Esophagus squamous epithelium (tissue), 5 donors: ENCODE data around the gene MAPK8IP3. TPM values are rescaled to one million over a fixed set of nuclear protein-coding genes. Genes with fewer than 3 reads are reported as not detected.
"Not testable (repeated sequence)": the region's sequence is repeated elsewhere in the genome, so short reads cannot be mapped to it uniquely, and the experiment has no call there.

Experiments used
- DNase-seq: peaks from one replicate; lab custom pipeline; 2025; lab: John Stamatoyannopoulos, UW
- H3K27ac ChIP-seq, 4 donors: fragments of 200-600 bp; sonication (generic); one replicate each; pipeline ENCODE4 v1.5.1; 2016 to 2019; ENCODE audit warnings: mild to moderate bottlenecking in 1 of 4
- H3K27me3 ChIP-seq, 4 donors: fragments of 200-600 bp; sonication (generic); 1 replicate in 3 of 4; 2 replicates in 1 of 4; pipeline versions ENCODE4 v1.5.1 to v1.6.0; 2017 to 2021; ENCODE audit warnings: antibody characterized with exemption in 1 of 4
- H3K36me3 ChIP-seq, 3 donors: fragments of 200-600 bp; sonication (generic); one replicate each; pipeline ENCODE4 v1.5.1; 2016 to 2019
- H3K4me1 ChIP-seq, 3 donors: fragments of 200-600 bp; sonication (generic); one replicate each; pipeline ENCODE4 v1.5.1; 2017 to 2019
- H3K4me3 ChIP-seq, 4 donors: fragments of 200-600 bp; sonication (generic); 1 replicate in 3 of 4; 2 replicates in 1 of 4; pipeline ENCODE4 v1.5.1; 2016 to 2019; ENCODE audit warnings: mild to moderate bottlenecking in 2 of 4, moderate library complexity in 1 of 4
- H3K9me3 ChIP-seq, 3 donors: fragments of 200-600 bp; sonication (generic); one replicate each; pipeline ENCODE4 v1.5.1; 2016 to 2019
- CTCF ChIP-seq, 6 experiments: fragments of 450-650 bp in 4 of 6; fragments of 200-600 bp in 2 of 6; sonication (generic) in 2 of 6; IDR thresholded peaks; one replicate each; pipeline ENCODE4 v1.5.1; 2016 to 2019; ENCODE audit warnings: antibody characterized with exemption in 6 of 6, mild to moderate bottlenecking in 4 of 6, moderate library complexity in 4 of 6
- POLR2A ChIP-seq, 4 donors: fragments of 450-650 bp; IDR thresholded peaks; one replicate each; pipeline ENCODE4 v1.6.1; 2017; ENCODE audit warnings: antibody characterized with exemption in 4 of 4, mild to moderate bottlenecking in 4 of 4, moderate library complexity in 3 of 4
- WGBS, 2 donors: methylation state at CpG; one replicate each; pipeline ENCODE4 v1.1.5; 2018; 5-methylcytosine and 5-hydroxymethylcytosine counted together
- intact Hi-C: fragments of 100-400 bp; cut with DNase I; formaldehyde crosslinking; loops from one replicate; pipeline ENCODE4 v1.15.0; 2022
- total RNA-seq, 4 donors: library from RNA; depleted of rRNA; stranded (reverse); fragments of >200 nt; gene quantifications; one replicate each; pipeline ENCODE4 v1.1.0, GENCODE V29; 2016
- donor health status: DM: yes; HTN: yes; CAD: no.

Gene MAPK8IP3
- total RNA-seq, 4 donors from 2014 or later, result 8.6 to 37.6 (median 24.7) TPM

GRCh38 chr16:1729026-1729425 lies 23.0 kb downstream of the MAPK8IP3 start:
- H3K4me1 ChIP-seq, result peaks cover 0 to 2% (median 0%) of the 10 kb centered on the region in 3 donors
- H3K27me3 ChIP-seq, result no peaks in the 10 kb centered on the region
- H3K9me3 ChIP-seq, result no peaks in the 10 kb centered on the region
- no peak for DNase-seq
- WGBS, 2 donors, result 95% methylated on average over 13 of the region's 18 CpGs; no CpG with 5 or more reads in 1 of the 2 donors
- intact Hi-C loops, result no loop called here
- H3K27ac ChIP-seq, result no peak overlapping the region
- H3K4me3 ChIP-seq, result no peak overlapping the region
- TF ChIP-seq POLR2A (IDR thresholded peaks at IDR 0.05) (no peak), CTCF (IDR thresholded peaks at IDR 0.05) (no peak)
- H3K36me3 ChIP-seq, result peaks cover 32 to 100% (median 46%) of the 10 kb centered on the region in 3 donors

- Histone ChIP-seq H3K27ac (no peak overlapping the region), H3K36me3 (peaks cover 36 to 100% (median 50%) of the 10 kb centered on the region in 3 donors), H3K4me1 (no peaks in the 10 kb centered on the region), H3K9me3 (no peaks in the 10 kb centered on the region), H3K27me3 (no peaks in the 10 kb centered on the region), H3K4me3 (no peak overlapping the region)
- WGBS, 2 donors, result 80 to 94% methylated on average over 3 to 34 of the region's 35 CpGs
- no peak for TF ChIP-seq POLR2A (IDR thresholded peaks at IDR 0.05)
- no peak for TF ChIP-seq CTCF (IDR thresholded peaks at IDR 0.05)
- DNase-seq, result no peak
- intact Hi-C loops, result no loop called here
These were observed 23.4 kb downstream of the MAPK8IP3 start for GRCh38 chr16:1729445-1729844.

- no peak overlapping the region for H3K27ac ChIP-seq
- no peak for TF ChIP-seq CTCF (IDR thresholded peaks at IDR 0.05)
- no peak for TF ChIP-seq POLR2A (IDR thresholded peaks at IDR 0.05)
- no peaks in the 10 kb centered on the region for H3K27me3 ChIP-seq
- H3K4me1 ChIP-seq, result no peaks in the 10 kb centered on the region
- intact Hi-C loops, result no loop called here
- DNase-seq, result no peak
- H3K36me3 ChIP-seq, result peaks cover 38 to 92% (median 47%) of the 10 kb centered on the region in 3 donors
- 88% methylated on average over 5 to 6 of the region's 7 CpGs for WGBS, 2 donors
- H3K9me3 ChIP-seq, result no peaks in the 10 kb centered on the region
- no peak overlapping the region for H3K4me3 ChIP-seq
These were observed 25.1 kb downstream of the MAPK8IP3 start for GRCh38 chr16:1731073-1731472.

- no peaks in the 10 kb centered on the region for H3K4me1 ChIP-seq
- DNase-seq, result no peak
- intact Hi-C loops, result no loop called here
- TF ChIP-seq POLR2A (IDR thresholded peaks at IDR 0.05) (no peak), CTCF (IDR thresholded peaks at IDR 0.05) (no peak)
- no peak overlapping the region for H3K27ac ChIP-seq
- WGBS, 2 donors, result 68 to 79% methylated on average over 4 of the region's 7 CpGs
- H3K27me3 ChIP-seq, result no peaks in the 10 kb centered on the region
- H3K4me3 ChIP-seq, result no peak overlapping the region
- H3K9me3 ChIP-seq, result no peaks in the 10 kb centered on the region
- H3K36me3 ChIP-seq, result peaks cover 38 to 87% (median 42%) of the 10 kb centered on the region in 3 donors
These were observed 25.6 kb downstream of the MAPK8IP3 start for GRCh38 chr16:1731603-1732002.

- intact Hi-C loops, result no loop called here
- no peak for DNase-seq
- TF ChIP-seq CTCF (IDR thresholded peaks at IDR 0.05), result no peak
- no peak for TF ChIP-seq POLR2A (IDR thresholded peaks at IDR 0.05)
- Histone ChIP-seq H3K9me3 (no peaks in the 10 kb centered on the region), H3K36me3 (peaks cover 37 to 82% (median 38%) of the 10 kb centered on the region in 3 donors), H3K27ac (no peak overlapping the region), H3K4me3 (no peak overlapping the region), H3K27me3 (no peaks in the 10 kb centered on the region), H3K4me1 (no peaks in the 10 kb centered on the region)
- WGBS, 2 donors, result 71% methylated on average over 7 of the region's 14 CpGs; no CpG with 5 or more reads in 1 of the 2 donors
These were observed 26.1 kb downstream of the MAPK8IP3 start for GRCh38 chr16:1732071-1732470.

- H3K4me3 ChIP-seq, H3K4me1 ChIP-seq, H3K27ac ChIP-seq, intact Hi-C loops, DNase-seq, H3K9me3 ChIP-seq, H3K27me3 ChIP-seq: not testable (repeated sequence)
- H3K36me3 ChIP-seq, result peaks cover 35 to 77% (median 37%) of the 10 kb centered on the region in 3 donors
- WGBS, 2 donors, result 63% methylated on average over 6 of the region's 21 CpGs; no CpG with 5 or more reads in 1 of the 2 donors
These were observed 26.6 kb downstream of the MAPK8IP3 start for GRCh38 chr16:1732551-1732987.
